GM12878 (cell line): ENCODE results near the gene OPCML. TPM values are rescaled to one million over a fixed set of nuclear protein-coding genes. Genes with fewer than 3 reads are reported as not detected.

Experiments
- CBX5 ChIP-seq: sonication (generic); IDR thresholded peaks from 2 replicates; pipeline ENCODE4 v1.6.1; 2016; ENCODE audit warnings: low read depth, moderate library complexity, mild to moderate bottlenecking, inconsistent platforms
- EP300 ChIP-seq, 2 experiments: fragments of 150-350 bp in 1 of 2; IDR thresholded peaks; 2 replicates each; pipeline ENCODE4 v1.6.1; 2011 to 2012; ENCODE audit warnings: low read depth in 2 of 2, low read length in 2 of 2, borderline replicate concordance in 1 of 2, improper control_type of control experiment in 1 of 2, inconsistent platforms in 1 of 2; ENCODE audit not compliant: control insufficient read depth in 1 of 2
- ESRRA ChIP-seq: IDR thresholded peaks from 2 replicates; pipeline ENCODE4 v1.6.1; 2012; ENCODE audit warnings: mild to moderate bottlenecking, low read length, improper control_type of control experiment
- MEF2A ChIP-seq: IDR thresholded peaks from 2 replicates; pipeline ENCODE4 v1.6.1; 2011; ENCODE audit warnings: low read depth, mild to moderate bottlenecking, low read length, moderate library complexity; ENCODE audit not compliant: insufficient read depth
- NFXL1 ChIP-seq: fragments of 450-650 bp; IDR thresholded peaks from 2 replicates; pipeline ENCODE4 v1.6.1; 2017; ENCODE audit warnings: antibody characterized with exemption, mild to moderate bottlenecking, borderline replicate concordance
- NFYA ChIP-seq: IDR thresholded peaks from 2 replicates; pipeline ENCODE4 v1.6.1; 2011; ENCODE audit warnings: low read depth, mild to moderate bottlenecking, low read length, improper control_type of control experiment, borderline replicate concordance
- PML ChIP-seq: IDR thresholded peaks from 2 replicates; pipeline ENCODE4 v1.6.1; 2012; ENCODE audit warnings: low read length, inconsistent platforms
- RB1 ChIP-seq: fragments of 450-650 bp; formaldehyde crosslinking; IDR thresholded peaks from 2 replicates; pipeline ENCODE4 v1.6.1; 2017; ENCODE audit warnings: mild to moderate bottlenecking, borderline replicate concordance
- RUNX3 ChIP-seq: IDR thresholded peaks from 2 replicates; pipeline ENCODE4 v1.6.1; 2012; ENCODE audit warnings: low read length, inconsistent platforms
- polyA plus RNA-seq, 11 experiments: library from polyadenylated mRNA; depleted of rRNA in 4 of 11; unstranded in 6 of 11; stranded (reverse) in 5 of 11; fragments of >200 nt; fragmentation: Nextera tagmentation in 4 of 11; fragmentation: Illumina TruSeq in 1 of 11; extraction: Ambion mirVana in 4 of 11; extraction: Trizol in 1 of 11; gene quantifications; 1 replicate in 1 of 11; 2 replicates in 10 of 11; pipeline versions ENCODE4 v1.2.1 to v1.2.3, GENCODE V29; 2011 to 2016; ENCODE audit warnings: inconsistent platforms in 2 of 11, missing spikeins in 2 of 11, low read depth in 1 of 11
- total RNA-seq, 4 experiments: library from RNA; depleted of rRNA in 3 of 4; stranded (reverse); fragments of >200 nt in 3 of 4; fragmentation: Illumina TruSeq in 1 of 4; extraction: Trizol in 1 of 4; gene quantifications; 2 replicates each; pipeline versions ENCODE4 v1.2.1 to v1.2.3, GENCODE V29; 2013 to 2021
- TF ChIP-seq, protein P1 (sequence below): fragments of 450-650 bp; formaldehyde crosslinking; IDR thresholded peaks from 2 replicates; pipeline ENCODE4 v1.5.0; 2022; ENCODE audit warnings: mild to moderate bottlenecking, missing genetic modification characterization
- TF ChIP-seq, protein P2 (sequence below): fragments of 450-650 bp; IDR thresholded peaks from 2 replicates; pipeline ENCODE4 v1.6.1; 2016; ENCODE audit warnings: mild to moderate bottlenecking
- TF ChIP-seq, protein P3 (sequence below): fragments of 450-650 bp; conservative IDR thresholded peaks from 2 replicates; pipeline ENCODE4 v1.6.1; 2017; ENCODE audit warnings: mild to moderate bottlenecking, moderate library complexity
- TF ChIP-seq, protein P4 (sequence below): fragments of 450-650 bp; IDR thresholded peaks from 2 replicates; pipeline ENCODE4 v1.6.1; 2017; ENCODE audit warnings: mild to moderate bottlenecking

OPCML gene
- total and polyA plus RNA-seq, 10 of the 15 experiments (the other 5 are each of a cell fraction or from before 2014, with no cell fraction given) = 0.84 TPM; not detected in 9

DNA sequence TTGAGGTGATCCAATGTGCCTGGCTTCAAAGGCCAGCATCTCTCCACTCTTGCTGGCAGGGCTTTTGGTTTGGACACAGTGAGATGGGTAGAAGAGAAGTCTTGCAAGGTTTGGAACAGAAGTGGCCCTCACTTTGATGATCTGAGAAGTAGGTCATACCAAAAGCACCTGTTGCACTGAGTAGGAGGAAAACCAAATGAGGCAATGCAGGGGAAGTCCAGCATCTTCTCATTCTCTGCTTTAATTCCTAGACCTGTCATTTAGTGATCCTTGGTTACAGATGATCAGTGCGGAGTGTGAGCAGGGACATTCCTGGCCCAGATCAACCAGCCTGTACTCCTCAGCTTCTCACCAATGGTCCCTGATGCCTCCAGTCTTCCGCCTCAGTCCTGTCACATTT lies 990.5 kb downstream of the OPCML start (continued):
- TF ChIP-seq, protein P1, sequence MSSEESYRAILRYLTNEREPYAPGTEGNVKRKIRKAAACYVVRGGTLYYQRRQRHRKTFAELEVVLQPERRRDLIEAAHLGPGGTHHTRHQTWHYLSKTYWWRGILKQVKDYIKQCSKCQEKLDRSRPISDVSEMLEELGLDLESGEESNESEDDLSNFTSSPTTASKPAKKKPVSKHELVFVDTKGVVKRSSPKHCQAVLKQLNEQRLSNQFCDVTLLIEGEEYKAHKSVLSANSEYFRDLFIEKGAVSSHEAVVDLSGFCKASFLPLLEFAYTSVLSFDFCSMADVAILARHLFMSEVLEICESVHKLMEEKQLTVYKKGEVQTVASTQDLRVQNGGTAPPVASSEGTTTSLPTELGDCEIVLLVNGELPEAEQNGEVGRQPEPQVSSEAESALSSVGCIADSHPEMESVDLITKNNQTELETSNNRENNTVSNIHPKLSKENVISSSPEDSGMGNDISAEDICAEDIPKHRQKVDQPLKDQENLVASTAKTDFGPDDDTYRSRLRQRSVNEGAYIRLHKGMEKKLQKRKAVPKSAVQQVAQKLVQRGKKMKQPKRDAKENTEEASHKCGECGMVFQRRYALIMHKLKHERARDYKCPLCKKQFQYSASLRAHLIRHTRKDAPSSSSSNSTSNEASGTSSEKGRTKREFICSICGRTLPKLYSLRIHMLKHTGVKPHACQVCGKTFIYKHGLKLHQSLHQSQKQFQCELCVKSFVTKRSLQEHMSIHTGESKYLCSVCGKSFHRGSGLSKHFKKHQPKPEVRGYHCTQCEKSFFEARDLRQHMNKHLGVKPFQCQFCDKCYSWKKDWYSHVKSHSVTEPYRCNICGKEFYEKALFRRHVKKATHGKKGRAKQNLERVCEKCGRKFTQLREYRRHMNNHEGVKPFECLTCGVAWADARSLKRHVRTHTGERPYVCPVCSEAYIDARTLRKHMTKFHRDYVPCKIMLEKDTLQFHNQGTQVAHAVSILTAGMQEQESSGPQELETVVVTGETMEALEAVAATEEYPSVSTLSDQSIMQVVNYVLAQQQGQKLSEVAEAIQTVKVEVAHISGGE = no peak
- TF ChIP-seq, protein P2, sequence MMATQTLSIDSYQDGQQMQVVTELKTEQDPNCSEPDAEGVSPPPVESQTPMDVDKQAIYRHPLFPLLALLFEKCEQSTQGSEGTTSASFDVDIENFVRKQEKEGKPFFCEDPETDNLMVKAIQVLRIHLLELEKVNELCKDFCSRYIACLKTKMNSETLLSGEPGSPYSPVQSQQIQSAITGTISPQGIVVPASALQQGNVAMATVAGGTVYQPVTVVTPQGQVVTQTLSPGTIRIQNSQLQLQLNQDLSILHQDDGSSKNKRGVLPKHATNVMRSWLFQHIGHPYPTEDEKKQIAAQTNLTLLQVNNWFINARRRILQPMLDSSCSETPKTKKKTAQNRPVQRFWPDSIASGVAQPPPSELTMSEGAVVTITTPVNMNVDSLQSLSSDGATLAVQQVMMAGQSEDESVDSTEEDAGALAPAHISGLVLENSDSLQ = no peak
- TF ChIP-seq PML (no peak), MEF2A (no peak), RUNX3 (peak; percentile 81), CBX5 (no peak), ESRRA (no peak), NFYA (no peak), NFXL1 (no peak), EP300 (IDR thresholded peaks at IDR 0.05; ENCODE audit: borderline replicate concordance in 1 of 2, control insufficient read depth in 1 of 2, low read depth in 2 of 2, low read length in 2 of 2) (no peak), RB1 (no peak)
- TF ChIP-seq, protein P3, sequence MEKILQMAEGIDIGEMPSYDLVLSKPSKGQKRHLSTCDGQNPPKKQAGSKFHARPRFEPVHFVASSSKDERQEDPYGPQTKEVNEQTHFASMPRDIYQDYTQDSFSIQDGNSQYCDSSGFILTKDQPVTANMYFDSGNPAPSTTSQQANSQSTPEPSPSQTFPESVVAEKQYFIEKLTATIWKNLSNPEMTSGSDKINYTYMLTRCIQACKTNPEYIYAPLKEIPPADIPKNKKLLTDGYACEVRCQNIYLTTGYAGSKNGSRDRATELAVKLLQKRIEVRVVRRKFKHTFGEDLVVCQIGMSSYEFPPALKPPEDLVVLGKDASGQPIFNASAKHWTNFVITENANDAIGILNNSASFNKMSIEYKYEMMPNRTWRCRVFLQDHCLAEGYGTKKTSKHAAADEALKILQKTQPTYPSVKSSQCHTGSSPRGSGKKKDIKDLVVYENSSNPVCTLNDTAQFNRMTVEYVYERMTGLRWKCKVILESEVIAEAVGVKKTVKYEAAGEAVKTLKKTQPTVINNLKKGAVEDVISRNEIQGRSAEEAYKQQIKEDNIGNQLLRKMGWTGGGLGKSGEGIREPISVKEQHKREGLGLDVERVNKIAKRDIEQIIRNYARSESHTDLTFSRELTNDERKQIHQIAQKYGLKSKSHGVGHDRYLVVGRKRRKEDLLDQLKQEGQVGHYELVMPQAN = no peak
- TF ChIP-seq, protein P4, sequence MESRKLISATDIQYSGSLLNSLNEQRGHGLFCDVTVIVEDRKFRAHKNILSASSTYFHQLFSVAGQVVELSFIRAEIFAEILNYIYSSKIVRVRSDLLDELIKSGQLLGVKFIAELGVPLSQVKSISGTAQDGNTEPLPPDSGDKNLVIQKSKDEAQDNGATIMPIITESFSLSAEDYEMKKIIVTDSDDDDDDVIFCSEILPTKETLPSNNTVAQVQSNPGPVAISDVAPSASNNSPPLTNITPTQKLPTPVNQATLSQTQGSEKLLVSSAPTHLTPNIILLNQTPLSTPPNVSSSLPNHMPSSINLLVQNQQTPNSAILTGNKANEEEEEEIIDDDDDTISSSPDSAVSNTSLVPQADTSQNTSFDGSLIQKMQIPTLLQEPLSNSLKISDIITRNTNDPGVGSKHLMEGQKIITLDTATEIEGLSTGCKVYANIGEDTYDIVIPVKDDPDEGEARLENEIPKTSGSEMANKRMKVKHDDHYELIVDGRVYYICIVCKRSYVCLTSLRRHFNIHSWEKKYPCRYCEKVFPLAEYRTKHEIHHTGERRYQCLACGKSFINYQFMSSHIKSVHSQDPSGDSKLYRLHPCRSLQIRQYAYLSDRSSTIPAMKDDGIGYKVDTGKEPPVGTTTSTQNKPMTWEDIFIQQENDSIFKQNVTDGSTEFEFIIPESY = no peak
